Neural cell (in vitro differentiated cells): Measurements from ENCODE around the gene TIMM44.

Experiments used
- CTCF ChIP-seq: fragments of 450-650 bp; IDR thresholded peaks from 2 replicates; pipeline ENCODE4 v1.5.1; 2014; ENCODE audit warnings: antibody characterized with exemption, mild to moderate bottlenecking, moderate library complexity; ENCODE audit not compliant: poor library complexity, severe bottlenecking
- EP300 ChIP-seq: fragments of 450-650 bp; conservative IDR thresholded peaks from 2 replicates; pipeline ENCODE4 v1.6.1; 2014; ENCODE audit warnings: antibody characterized with exemption, mild to moderate bottlenecking, moderate library complexity; ENCODE audit not compliant: poor library complexity, severe bottlenecking
- EZH2 ChIP-seq: fragments of 200-600, 300-800 bp; shearing (Covaris generic), sonication (generic); IDR thresholded peaks from 2 replicates; pipeline ENCODE4 v1.6.1; 2014; ENCODE audit warnings: antibody characterized with exemption, low read length, borderline replicate concordance, mild to moderate bottlenecking; ENCODE audit not compliant: insufficient read depth, poor library complexity, severe bottlenecking
- POLR2AphosphoS5 ChIP-seq: IDR thresholded peaks from 2 replicates; pipeline ENCODE4 v1.6.1; 2012
- RAD21 ChIP-seq: fragments of 450-650 bp; conservative IDR thresholded peaks from 2 replicates; pipeline ENCODE4 v1.6.1; 2014; ENCODE audit warnings: antibody characterized with exemption, mild to moderate bottlenecking, moderate library complexity
- REST ChIP-seq: IDR thresholded peaks from 2 replicates; pipeline ENCODE4 v1.6.1; 2012; ENCODE audit warnings: borderline replicate concordance
- SMC3 ChIP-seq: fragments of 450-650 bp; conservative IDR thresholded peaks from 2 replicates; pipeline ENCODE4 v1.6.1; 2014; ENCODE audit warnings: antibody characterized with exemption, mild to moderate bottlenecking, moderate library complexity; ENCODE audit not compliant: poor library complexity
- TAF1 ChIP-seq: IDR thresholded peaks from 2 replicates; pipeline ENCODE4 v1.6.1; 2012; ENCODE audit warnings: low read depth

GRCh38 chr19:7909471-7910067 lies 33.9 kb downstream of the TIMM44 start:
- no peak for TF ChIP-seq POLR2AphosphoS5
- no peak for TF ChIP-seq EP300
- no peak for TF ChIP-seq REST
- TF ChIP-seq CTCF: no peak
- no peak for TF ChIP-seq RAD21
- no peak for TF ChIP-seq EZH2
- no peak for TF ChIP-seq TAF1
- no peak for TF ChIP-seq SMC3
